ENCODE data around the gene AFF4. TPM values are rescaled to one million over a fixed set of nuclear protein-coding genes. Genes with fewer than 3 reads are reported as not detected.

The AFF4 gene
- total and polyA plus RNA-seq, 9 of the 15 experiments (the other 6 are each of a cell fraction or from before 2014, with no cell fraction given): 1.7 to 25.8 (median 17.9) TPM

DNA sequence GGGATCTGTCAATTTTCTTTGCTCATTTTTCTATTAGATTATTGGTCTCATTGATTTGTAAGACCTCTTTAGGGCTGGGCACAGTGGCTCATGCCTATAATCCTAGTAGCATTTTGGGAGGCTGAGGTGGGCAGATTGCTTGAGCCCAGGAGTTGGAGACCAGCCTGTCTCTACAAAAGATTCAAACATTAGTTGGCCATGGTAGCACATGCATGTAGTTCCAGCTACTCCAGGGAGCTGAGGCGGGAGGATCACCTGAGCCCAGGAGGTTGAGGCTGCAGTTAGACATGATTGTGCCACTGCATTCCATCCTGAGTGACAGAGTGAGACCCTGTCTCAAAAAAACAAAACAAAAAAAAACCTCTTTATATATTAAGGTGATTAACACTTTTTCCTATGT lies 126.6 kb downstream of the AFF4 start:
- Histone ChIP-seq H3K36me3 (ENCODE audit: control insufficient read depth, insufficient read depth, low read length) (no peaks in the 10 kb centered on the region), H3K4me3 (no peak overlapping the region), H3K27ac (ENCODE audit: extremely low read depth, low read depth, low read length) (no peak overlapping the region), H3K79me2 (ENCODE audit: control insufficient read depth, insufficient read depth, low read length) (no peaks in the 10 kb centered on the region), H3K27me3 (ENCODE audit: control insufficient read depth in 2 of 2, insufficient read depth in 2 of 2, low read length in 2 of 2) (no peaks in the 10 kb centered on the region), H3K9ac (ENCODE audit: insufficient read depth in 1 of 2, low read depth in 2 of 2, low read length in 2 of 2) (no peak overlapping the region), H4K20me1 (replicated peaks; ENCODE audit: control insufficient read depth, insufficient read depth, low read length) (no peaks in the 10 kb centered on the region), H3K9me1 (ENCODE audit: control insufficient read depth, insufficient read depth, low read length) (no peaks in the 10 kb centered on the region), H3K9me3 (replicated peaks; ENCODE audit: control insufficient read depth, insufficient read depth, low read depth, low read length) (no peaks in the 10 kb centered on the region), H2AFZ (ENCODE audit: low read depth, low read length) (no peak overlapping the region), H3K4me1 (replicated peaks in 1 of 2; ENCODE audit: control insufficient read depth in 2 of 2, insufficient read depth in 2 of 2, low read length in 2 of 2) (peaks cover 0 to 19% of the 10 kb centered on the region in 2 experiments; a peak in 3 of 5 replicates), H3K4me2 (ENCODE audit: insufficient read depth, low read length) (no peak overlapping the region)
- in situ Hi-C loops (cut with MboI) (no loop called here), intact Hi-C loops (cut with micrococcal nuclease) (no loop called here)
- POLR2A ChIA-PET: interaction anchor here (0.6 kb wide), 1 partner anchor 407 kb away, joined by 5 read pairs; no protein-coding TSS in a partner anchor
- 100% methylated on average over 1 of the region's 1 CpG for WGBS (ENCODE audit: insufficient coverage, low coverage, missing lambda C conversion rate)
- ATAC-seq (no peak), DNase-seq (ENCODE audit: extremely low read depth in 1 of 4, low spot score in 3 of 4) (no peak), FAIRE-seq (no peak)
- no TSS peak for BruUV-seq (replicated peaks)
- CTCF ChIA-PET (ENCODE audit: low intra/inter-chr PET ratio): no interaction called here
- TF ChIP-seq ZNF224 (CRISPR knock-in tag; IDR thresholded peaks at IDR 0.05) (no peak), PPARD (CRISPR knock-in tag; IDR thresholded peaks at IDR 0.05) (no peak), BCL6 (CRISPR knock-in tag; IDR thresholded peaks at IDR 0.05) (no peak), CBX8 (IDR thresholded peaks at IDR 0.05; ENCODE audit: borderline replicate concordance, extremely low read depth, low read depth, low read length, poor library complexity, severe bottlenecking) (no peak), TAF1 (IDR thresholded peaks at IDR 0.05; ENCODE audit: control insufficient read depth, extremely low read depth, insufficient read depth, low read length, severe bottlenecking) (no peak), SAP30 (IDR thresholded peaks at IDR 0.05; ENCODE audit: borderline replicate concordance, insufficient read depth, low read depth, low read length, poor library complexity, severe bottlenecking) (no peak), NFRKB (IDR thresholded peaks at IDR 0.05; ENCODE audit: low read depth) (no peak), FOXJ3 (CRISPR knock-in tag; IDR thresholded peaks at IDR 0.05) (no peak), ERF (CRISPR knock-in tag; IDR thresholded peaks at IDR 0.05) (no peak), TCF7L2 (IDR thresholded peaks at IDR 0.05; ENCODE audit: low read depth, low read length) (no peak), TARDBP (IDR thresholded peaks at IDR 0.05) (no peak)
- TF ChIP-seq, protein P1, sequence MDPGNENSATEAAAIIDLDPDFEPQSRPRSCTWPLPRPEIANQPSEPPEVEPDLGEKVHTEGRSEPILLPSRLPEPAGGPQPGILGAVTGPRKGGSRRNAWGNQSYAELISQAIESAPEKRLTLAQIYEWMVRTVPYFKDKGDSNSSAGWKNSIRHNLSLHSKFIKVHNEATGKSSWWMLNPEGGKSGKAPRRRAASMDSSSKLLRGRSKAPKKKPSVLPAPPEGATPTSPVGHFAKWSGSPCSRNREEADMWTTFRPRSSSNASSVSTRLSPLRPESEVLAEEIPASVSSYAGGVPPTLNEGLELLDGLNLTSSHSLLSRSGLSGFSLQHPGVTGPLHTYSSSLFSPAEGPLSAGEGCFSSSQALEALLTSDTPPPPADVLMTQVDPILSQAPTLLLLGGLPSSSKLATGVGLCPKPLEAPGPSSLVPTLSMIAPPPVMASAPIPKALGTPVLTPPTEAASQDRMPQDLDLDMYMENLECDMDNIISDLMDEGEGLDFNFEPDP (CRISPR knock-in tag; IDR thresholded peaks at IDR 0.05): no peak
- TF ChIP-seq, protein P2, sequence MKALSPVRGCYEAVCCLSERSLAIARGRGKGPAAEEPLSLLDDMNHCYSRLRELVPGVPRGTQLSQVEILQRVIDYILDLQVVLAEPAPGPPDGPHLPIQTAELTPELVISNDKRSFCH (CRISPR knock-in tag; IDR thresholded peaks at IDR 0.05): no peak
- TF ChIP-seq, protein P2 (tag; IDR thresholded peaks at IDR 0.05): no peak
- TF ChIP-seq, protein P3, sequence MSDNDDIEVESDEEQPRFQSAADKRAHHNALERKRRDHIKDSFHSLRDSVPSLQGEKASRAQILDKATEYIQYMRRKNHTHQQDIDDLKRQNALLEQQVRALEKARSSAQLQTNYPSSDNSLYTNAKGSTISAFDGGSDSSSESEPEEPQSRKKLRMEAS (CRISPR knock-in tag; IDR thresholded peaks at IDR 0.05): no peak
- TF ChIP-seq, protein P4, sequence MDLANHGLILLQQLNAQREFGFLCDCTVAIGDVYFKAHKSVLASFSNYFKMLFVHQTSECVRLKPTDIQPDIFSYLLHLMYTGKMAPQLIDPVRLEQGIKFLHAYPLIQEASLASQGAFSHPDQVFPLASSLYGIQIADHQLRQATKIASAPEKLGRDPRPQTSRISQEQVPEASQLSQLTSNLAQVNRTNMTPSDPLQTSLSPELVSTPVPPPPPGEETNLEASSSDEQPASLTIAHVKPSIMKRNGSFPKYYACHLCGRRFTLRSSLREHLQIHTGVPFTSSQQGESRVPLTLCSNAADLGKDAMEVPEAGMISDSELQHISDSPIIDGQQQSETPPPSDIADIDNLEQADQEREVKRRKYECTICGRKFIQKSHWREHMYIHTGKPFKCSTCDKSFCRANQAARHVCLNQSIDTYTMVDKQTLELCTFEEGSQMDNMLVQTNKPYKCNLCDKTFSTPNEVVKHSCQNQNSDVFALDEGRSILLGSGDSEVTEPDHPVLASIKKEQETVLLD (IDR thresholded peaks at IDR 0.05): no peak
- TF ChIP-seq, protein P5, sequence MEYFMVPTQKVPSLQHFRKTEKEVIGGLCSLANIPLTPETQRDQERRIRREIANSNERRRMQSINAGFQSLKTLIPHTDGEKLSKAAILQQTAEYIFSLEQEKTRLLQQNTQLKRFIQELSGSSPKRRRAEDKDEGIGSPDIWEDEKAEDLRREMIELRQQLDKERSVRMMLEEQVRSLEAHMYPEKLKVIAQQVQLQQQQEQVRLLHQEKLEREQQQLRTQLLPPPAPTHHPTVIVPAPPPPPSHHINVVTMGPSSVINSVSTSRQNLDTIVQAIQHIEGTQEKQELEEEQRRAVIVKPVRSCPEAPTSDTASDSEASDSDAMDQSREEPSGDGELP (CRISPR knock-in tag; IDR thresholded peaks at IDR 0.05; ENCODE audit: borderline replicate concordance): no peak

All from K562 (cell line).